ENCODE results near the gene DYNC1H1.

Gene DYNC1H1

DNA sequence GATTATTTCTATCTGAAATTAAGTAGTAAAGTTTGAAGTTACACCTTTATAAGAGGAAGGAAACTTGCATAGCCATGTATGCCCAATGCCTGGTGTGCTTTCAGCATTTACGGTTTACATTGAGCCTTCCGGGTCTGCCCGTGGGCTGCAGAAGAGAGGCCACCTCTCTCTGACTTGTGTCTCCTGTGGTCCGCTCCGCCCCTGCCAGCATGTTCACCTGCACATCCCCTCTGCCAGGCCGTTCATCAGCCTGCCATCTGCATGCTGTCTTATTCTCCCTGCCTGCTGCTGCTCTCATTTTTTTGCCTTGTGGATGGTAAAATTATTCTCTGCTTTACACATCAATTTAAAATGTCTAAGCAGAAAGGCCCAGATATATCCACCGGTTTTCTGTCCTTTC, 41.5 kb upstream of the DYNC1H1 start:
- Histone ChIP-seq H3K27me3 (ENCODE audit: control insufficient read depth, low read length) (no peaks in the 10 kb centered on the region), H3K36me3 (ENCODE audit: control insufficient read depth, low read length) (peaks cover 7% of the 10 kb centered on the region), H3K4me1 (ENCODE audit: control insufficient read depth, low read length) (peaks cover under 1% of the 10 kb centered on the region; the same call in 1 of the 2 replicates), H4K20me1 (ENCODE audit: control insufficient read depth, insufficient read depth, low read depth, low read length) (no peaks in the 10 kb centered on the region), H3K9me3 (ENCODE audit: control insufficient read depth, insufficient read depth, low read length) (no peaks in the 10 kb centered on the region), H3K27ac (ENCODE audit: low read depth, low read length) (no peak overlapping the region), H3K9me2 (replicated peaks; ENCODE audit: control insufficient read depth, low read length) (no peaks in the 10 kb centered on the region), H3K79me2 (ENCODE audit: control insufficient read depth, low read length) (no peaks in the 10 kb centered on the region), H3K4me3 (ENCODE audit: low read length) (no peak overlapping the region), H3F3A (ENCODE audit: control insufficient read depth, insufficient read depth) (0 out of 2 replicates have a peak, but pooled peaks cover 2% of the 10 kb centered on the region), H3K4me2 (ENCODE audit: low read length) (no peak overlapping the region)
- TF ChIP-seq EZH2phosphoT487 (IDR thresholded peaks at IDR 0.05; ENCODE audit: borderline replicate concordance, low read length) (no peak), CTCF (IDR thresholded peaks at IDR 0.05; ENCODE audit: low read depth, low read length, poor library complexity, severe bottlenecking) (no peak)

GRCh38 chr14:101925152-101925551, 39.2 kb upstream of the DYNC1H1 start:
- Histone ChIP-seq H3K4me3 (ENCODE audit: low read length) (no peak overlapping the region), H3K27me3 (ENCODE audit: control insufficient read depth, low read length) (no peaks in the 10 kb centered on the region), H3K4me1 (ENCODE audit: control insufficient read depth, low read length) (no peaks in the 10 kb centered on the region), H3K9me3 (ENCODE audit: control insufficient read depth, insufficient read depth, low read length) (no peaks in the 10 kb centered on the region), H3K4me2 (ENCODE audit: low read length) (no peak overlapping the region), H3K79me2 (ENCODE audit: control insufficient read depth, low read length) (no peaks in the 10 kb centered on the region), H3F3A (ENCODE audit: control insufficient read depth, insufficient read depth) (0 out of 2 replicates have a peak, but pooled peaks cover 2% of the 10 kb centered on the region), H3K36me3 (ENCODE audit: control insufficient read depth, low read length) (peaks cover 6% of the 10 kb centered on the region), H3K9me2 (replicated peaks; ENCODE audit: control insufficient read depth, low read length) (no peaks in the 10 kb centered on the region), H3K27ac (ENCODE audit: low read depth, low read length) (no peak overlapping the region), H4K20me1 (ENCODE audit: control insufficient read depth, insufficient read depth, low read depth, low read length) (no peaks in the 10 kb centered on the region)
- TF ChIP-seq EZH2phosphoT487 (IDR thresholded peaks at IDR 0.05; ENCODE audit: borderline replicate concordance, low read length) (no peak), CTCF (IDR thresholded peaks at IDR 0.05; ENCODE audit: low read depth, low read length, poor library complexity, severe bottlenecking) (no peak)

DNA sequence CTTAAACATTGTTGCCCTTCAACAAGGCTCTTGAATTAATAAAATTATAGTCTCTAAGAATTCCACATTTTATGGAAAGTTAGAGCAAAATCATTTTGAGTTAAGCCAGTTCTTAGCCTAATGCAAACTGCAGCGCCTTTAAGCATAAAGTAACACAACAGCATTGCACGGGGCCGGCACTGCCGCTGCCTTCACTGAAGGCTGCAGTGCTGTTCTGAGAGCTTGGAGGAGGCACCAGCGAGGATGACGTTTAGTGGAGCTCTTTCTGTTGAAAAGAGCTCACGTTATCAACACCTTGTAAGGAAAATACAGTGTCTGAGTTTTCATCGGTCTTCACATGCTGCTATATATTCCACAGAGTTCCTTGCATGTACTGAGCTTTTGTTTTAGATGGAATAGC, 38.3 kb upstream of the DYNC1H1 start:
- TF ChIP-seq CTCF (IDR thresholded peaks at IDR 0.05; ENCODE audit: low read depth, low read length, poor library complexity, severe bottlenecking), result no peak
- TF ChIP-seq EZH2phosphoT487 (IDR thresholded peaks at IDR 0.05; ENCODE audit: borderline replicate concordance, low read length), result no peak

More for the DNA sequence above, 38.3 kb upstream of the DYNC1H1 start:
- Histone ChIP-seq H3K4me2 (ENCODE audit: low read length) (no peak overlapping the region), H3K4me3 (ENCODE audit: low read length) (no peak overlapping the region), H3F3A (ENCODE audit: control insufficient read depth, insufficient read depth) (0 out of 2 replicates have a peak, but pooled peaks cover 2% of the 10 kb centered on the region), H3K9me2 (replicated peaks; ENCODE audit: control insufficient read depth, low read length) (no peaks in the 10 kb centered on the region), H3K27ac (ENCODE audit: low read depth, low read length) (no peak overlapping the region), H3K4me1 (ENCODE audit: control insufficient read depth, low read length) (no peaks in the 10 kb centered on the region), H3K79me2 (ENCODE audit: control insufficient read depth, low read length) (no peaks in the 10 kb centered on the region), H4K20me1 (ENCODE audit: control insufficient read depth, insufficient read depth, low read depth, low read length) (no peaks in the 10 kb centered on the region), H3K27me3 (ENCODE audit: control insufficient read depth, low read length) (no peaks in the 10 kb centered on the region), H3K36me3 (ENCODE audit: control insufficient read depth, low read length) (peaks cover 5% of the 10 kb centered on the region; the same call in 1 of the 2 replicates), H3K9me3 (ENCODE audit: control insufficient read depth, insufficient read depth, low read length) (no peaks in the 10 kb centered on the region)
